GM18517 (cell line): Measurements from ENCODE around the gene FMNL2.

Experiments used
- ATAC-seq: cut with Tn5 transposase; IDR thresholded peaks from one replicate; pipeline ENCODE4 v1.9.1; 2021; ENCODE audit warnings: mild to moderate bottlenecking, moderate library complexity; ENCODE audit not compliant: unreplicated experiment

Gene FMNL2

GRCh38 chr2:152630466-152630865, 295.5 kb downstream of the FMNL2 start:
- no peak for ATAC-seq

DNA sequence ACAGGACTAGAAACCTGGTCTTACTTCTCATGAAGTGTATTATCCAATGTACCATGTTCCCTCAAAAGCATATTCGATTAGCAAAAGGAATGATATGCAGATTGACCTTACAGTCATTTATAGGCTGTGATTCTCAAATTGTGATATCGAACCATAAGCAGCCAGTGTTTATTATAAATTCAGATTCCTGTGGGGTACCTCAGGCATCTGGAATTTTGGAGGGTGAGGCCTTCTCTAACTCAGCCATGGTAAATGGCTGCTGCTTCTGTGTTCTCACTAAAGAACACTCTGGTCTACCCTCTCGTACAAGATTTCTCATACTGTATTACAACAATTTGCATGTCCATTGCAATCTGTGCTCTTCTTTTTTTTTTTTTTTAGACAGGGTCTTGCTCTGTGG, 297.8 kb downstream of the FMNL2 start:
- no peak for ATAC-seq

- ATAC-seq, result peak; percentile 79
These were observed 300.8 kb downstream of the FMNL2 start for GRCh38 chr2:152635635-152636298.

DNA sequence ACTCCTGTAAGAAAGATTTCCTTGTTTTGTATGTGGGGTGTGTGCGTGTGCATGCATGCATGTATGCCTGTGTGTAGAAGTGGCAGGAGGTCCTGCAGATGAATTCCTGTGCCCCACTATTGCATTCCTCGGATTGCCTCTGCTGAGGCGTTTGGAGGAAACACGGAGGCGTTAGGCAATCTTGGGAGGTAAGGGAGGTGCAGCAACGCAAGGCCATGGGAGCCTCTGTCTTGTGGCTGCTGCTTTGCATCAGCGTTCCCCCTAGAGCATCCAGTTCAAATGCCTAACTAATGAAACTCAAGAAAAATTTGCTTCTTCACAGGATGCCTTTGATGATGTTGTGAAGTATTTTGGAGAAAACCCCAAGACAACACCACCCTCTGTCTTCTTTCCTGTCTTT, 302.3 kb downstream of the FMNL2 start:
- ATAC-seq, result no peak

DNA sequence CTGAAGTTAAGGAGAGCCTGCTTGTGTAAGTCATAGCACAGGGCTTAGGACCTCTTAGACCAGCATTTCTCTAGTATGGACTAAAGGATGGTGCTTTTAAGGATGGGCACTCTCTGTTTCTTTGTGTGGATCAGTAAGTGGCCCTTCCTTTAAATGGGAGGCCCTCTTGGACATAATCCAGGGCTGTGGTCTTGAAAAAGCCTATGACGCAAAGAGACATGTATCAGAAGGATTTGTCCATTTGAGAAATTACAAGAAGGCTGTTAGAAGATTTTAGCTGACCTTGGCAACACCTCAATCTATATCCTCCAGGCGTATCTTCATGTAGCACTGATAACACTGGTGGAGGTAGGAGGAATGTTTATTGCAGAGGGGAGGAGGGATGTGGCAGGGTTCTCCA, 303.1 kb downstream of the FMNL2 start:
- no peak for ATAC-seq

- ATAC-seq, result no peak
These were observed 303.6 kb downstream of the FMNL2 start for GRCh38 chr2:152638590-152638989.

GRCh38 chr2:152644189-152644873, 309.4 kb downstream of the FMNL2 start:
- no peak for ATAC-seq

DNA sequence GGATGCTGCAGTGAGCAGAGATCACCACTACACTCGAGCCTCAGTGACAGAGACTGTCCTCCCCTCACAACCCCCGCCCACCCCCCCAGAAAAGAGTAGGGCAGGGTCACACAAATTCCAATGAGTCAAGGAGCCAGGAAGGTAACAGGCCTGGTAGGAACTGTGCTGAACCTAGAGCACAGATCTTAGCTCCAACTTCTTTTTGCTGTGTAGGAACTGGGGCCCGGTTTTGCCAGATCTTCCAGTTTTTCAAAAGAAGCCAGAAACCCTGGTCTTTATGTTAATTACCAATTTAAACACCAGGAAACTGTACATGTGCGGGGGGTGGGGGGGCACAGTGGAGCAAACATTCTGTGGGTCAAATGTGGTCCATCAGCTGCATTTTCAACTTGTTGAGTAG, 311.3 kb downstream of the FMNL2 start:
- no peak for ATAC-seq

GRCh38 chr2:152646775-152647174, 311.8 kb downstream of the FMNL2 start:
- ATAC-seq, result no peak

DNA sequence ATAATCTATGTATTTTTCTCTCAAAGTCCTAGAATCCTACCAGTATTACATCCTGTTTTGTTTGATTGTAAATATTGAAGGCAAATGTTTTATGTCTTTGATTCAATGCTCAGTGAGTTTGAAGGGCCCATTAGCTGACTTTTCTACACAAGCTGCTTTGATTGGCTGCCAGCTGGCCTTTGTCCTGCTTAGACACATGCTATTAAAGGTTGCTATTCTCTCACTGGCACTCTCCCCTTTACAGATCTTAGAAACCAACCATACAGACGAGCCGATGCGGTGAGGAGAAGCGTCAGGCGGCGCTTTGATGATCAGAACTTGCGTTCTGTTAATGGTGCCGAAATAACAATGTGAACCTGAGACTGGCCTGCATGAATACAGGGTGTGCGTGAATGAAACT, 312.6 kb downstream of the FMNL2 start:
- no peak for ATAC-seq

- ATAC-seq, result no peak
These were observed 313.4 kb downstream of the FMNL2 start for GRCh38 chr2:152648336-152648735.

GRCh38 chr2:152649997-152650396, 315.0 kb downstream of the FMNL2 start:
- ATAC-seq, result no peak

DNA sequence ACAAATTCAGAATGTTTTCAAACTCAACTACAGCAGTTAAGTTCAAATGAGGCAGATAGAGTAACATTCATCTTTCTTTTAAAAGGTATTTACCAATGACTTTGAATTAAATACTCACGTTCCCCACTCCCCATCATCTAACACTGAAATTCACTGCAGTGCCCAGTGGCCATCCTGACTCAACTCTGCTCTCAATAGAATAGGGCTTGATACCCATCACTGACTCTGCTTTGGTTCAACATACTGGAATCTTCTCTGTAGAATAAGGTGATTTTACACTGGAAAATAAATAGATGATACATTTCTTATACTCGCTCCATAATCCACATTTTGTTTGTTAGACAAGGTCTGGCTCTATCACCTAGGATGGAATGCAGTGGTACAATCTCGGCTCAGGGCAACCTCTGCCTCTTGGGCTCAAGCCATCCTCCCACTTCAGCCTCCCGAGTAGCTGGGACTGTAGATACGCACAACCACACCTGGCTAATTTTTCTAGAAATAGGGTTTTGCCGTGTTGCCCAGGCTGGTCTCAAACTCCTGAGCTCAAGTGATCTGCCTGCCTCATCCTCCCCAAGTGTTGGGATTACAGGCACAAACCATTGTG, 315.9 kb downstream of the FMNL2 start:
- ATAC-seq, result no peak

GRCh38 chr2:152651834-152652233, 316.9 kb downstream of the FMNL2 start:
- ATAC-seq, result no peak

- ATAC-seq, result no peak
These were observed 320.9 kb downstream of the FMNL2 start for GRCh38 chr2:152655880-152656279.

- peak; percentile 59 for ATAC-seq
These were observed 322.1 kb downstream of the FMNL2 start for GRCh38 chr2:152657043-152657442.

DNA sequence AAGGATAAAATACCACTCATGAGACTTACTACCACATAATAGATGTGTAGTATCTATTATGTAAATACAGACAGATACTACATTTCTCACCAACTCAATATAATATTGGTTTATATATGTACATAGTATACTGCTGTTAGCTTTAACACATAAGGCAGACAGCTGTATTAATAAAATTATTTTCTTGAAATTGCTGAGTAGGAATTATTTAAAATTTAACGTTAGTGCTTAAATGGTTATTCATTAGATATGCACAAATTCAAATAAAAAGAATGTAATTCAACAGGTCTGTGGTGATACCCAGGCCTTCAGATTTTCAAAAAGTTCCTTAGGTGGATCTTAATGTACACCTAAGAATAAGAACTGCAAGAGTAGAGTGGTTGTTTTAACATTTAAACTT, 323.2 kb downstream of the FMNL2 start:
- ATAC-seq, result no peak

DNA sequence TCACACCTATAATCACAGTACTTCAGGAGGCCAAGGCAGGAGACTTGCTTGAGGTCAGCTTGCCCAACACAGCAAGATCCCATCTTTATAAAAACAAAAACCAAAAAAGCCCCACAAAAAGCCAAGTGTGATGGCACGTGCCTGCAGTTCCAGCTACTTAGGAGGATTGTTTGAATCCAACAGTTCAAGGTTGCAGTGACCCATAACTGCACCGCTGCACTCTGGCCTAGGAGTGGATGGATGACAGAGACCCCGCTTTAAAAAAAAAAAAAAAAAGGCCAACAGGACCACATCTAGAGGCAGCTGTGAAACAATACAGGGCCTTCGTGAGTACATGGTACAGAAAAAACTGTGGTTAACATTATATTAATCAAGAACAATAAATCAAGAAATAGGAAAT, 326.1 kb downstream of the FMNL2 start:
- ATAC-seq, result no peak

DNA sequence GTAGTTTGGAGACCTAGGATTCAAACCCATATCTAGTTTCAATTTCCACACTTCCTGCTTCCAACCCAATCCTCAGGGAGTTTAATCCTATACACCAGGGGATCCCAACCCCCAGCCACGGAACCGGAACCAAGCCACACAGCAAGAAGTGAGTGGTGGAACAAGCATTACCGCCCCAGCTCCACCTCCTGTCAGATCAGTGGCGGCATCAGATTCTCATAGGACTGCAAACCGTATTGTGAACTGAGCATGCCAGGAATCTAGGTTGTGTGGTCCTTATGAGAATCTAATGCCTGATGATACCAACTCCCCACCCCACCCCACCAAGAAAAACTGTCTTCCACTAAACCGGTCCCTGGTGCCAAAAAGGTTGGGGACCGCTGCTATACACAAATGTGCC, 329.8 kb downstream of the FMNL2 start:
- no peak for ATAC-seq

DNA sequence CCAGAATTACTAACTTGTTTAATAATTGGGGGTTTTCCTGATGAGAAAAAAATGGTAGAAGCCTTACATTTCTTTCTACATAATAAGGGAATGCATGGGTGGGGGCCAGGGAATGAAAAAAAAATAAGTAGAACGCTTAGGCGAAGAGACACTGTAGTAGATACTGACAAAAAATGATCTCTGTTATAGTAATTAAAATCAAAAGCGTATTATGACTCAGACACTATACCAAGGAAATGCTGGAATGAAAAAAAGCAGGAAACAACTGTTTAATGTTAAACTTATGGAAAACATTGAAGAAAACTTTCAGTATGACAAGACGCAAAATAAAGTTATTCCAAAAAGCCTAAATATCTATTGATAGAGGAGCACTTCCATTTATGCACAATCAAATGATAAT, 339.4 kb downstream of the FMNL2 start:
- no peak for ATAC-seq

DNA sequence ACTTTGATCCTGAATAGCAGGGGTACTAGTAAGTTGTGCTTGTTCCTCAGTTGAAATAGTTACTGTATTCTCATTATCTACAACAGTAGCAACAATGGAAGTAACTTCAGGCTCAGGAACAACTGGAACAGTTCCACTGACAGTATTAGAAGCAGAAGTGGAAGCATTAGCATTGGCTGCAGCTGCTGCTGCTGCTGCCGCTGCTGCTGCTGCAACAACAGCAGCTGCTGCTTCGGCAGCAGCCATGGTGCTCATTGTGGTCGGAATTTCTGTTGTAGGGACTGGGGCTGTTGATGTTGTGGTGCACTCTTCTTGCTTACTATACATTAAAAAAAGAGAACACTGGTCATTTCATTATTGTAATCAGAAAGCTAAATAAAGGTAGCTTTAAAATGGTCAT, 341.5 kb downstream of the FMNL2 start:
- ATAC-seq, result no peak

- no peak for ATAC-seq
These were observed 343.8 kb downstream of the FMNL2 start for GRCh38 chr2:152678808-152679207.
